DMS153 (cell line): ENCODE results near the gene TRIP13.
"Not testable (repeated sequence)": the region's sequence is repeated elsewhere in the genome, so short reads cannot be mapped to it uniquely, and the experiment has no call there.

ENCODE experiments used
- DNase-seq: peaks from one replicate; lab custom pipeline; 2025; lab: John Stamatoyannopoulos, UW

The TRIP13 gene

GRCh38 chr5:892394-893136 lies at the start of gene TRIP13, which contains the start of gene BRD9:
TSS of gene TRIP13 (plus strand) at chr5:892884. CDS start at chr5:892999, 115 bp downstream.
TSS of gene BRD9 (minus strand) at chr5:892801. CDS start at chr5:892657, 144 bp downstream.
- peak; percentile 58 for DNase-seq

GRCh38 chr5:843371-843770 lies 49.3 kb upstream of the TRIP13 start:
- not testable (repeated sequence) for DNase-seq

- not testable (repeated sequence) for DNase-seq
Measured at GRCh38 chr5:843926-844325, 48.8 kb upstream of the TRIP13 start.

- not testable (repeated sequence) for DNase-seq
Measured at GRCh38 chr5:844426-844825, 48.3 kb upstream of the TRIP13 start.

GRCh38 chr5:845031-845675 lies 47.5 kb upstream of the TRIP13 start:
- DNase-seq: not testable (repeated sequence)

- not testable (repeated sequence) for DNase-seq
Measured at GRCh38 chr5:845676-846601, 46.7 kb upstream of the TRIP13 start.

GRCh38 chr5:846602-847091 lies 46.0 kb upstream of the TRIP13 start:
- DNase-seq: not testable (repeated sequence)

GRCh38 chr5:847212-847611 lies 45.5 kb upstream of the TRIP13 start:
- not testable (repeated sequence) for DNase-seq

- not testable (repeated sequence) for DNase-seq
Measured at GRCh38 chr5:847736-848135, 44.9 kb upstream of the TRIP13 start.

- DNase-seq: no peak
Measured at GRCh38 chr5:848671-849111, 44.0 kb upstream of the TRIP13 start.

- DNase-seq: no peak
Measured at GRCh38 chr5:849651-850301, 42.9 kb upstream of the TRIP13 start.

GRCh38 chr5:850511-851006 lies 42.1 kb upstream of the TRIP13 start, which contains the start of gene ZDHHC11:
TSS of gene ZDHHC11 (minus strand) at chr5:850986. CDS start at chr5:850602, 384 bp downstream.
- DNase-seq: peak; percentile 54

GRCh38 chr5:851076-851475 lies 41.6 kb upstream of the TRIP13 start:
- DNase-seq: no peak

- DNase-seq: no peak
Measured at GRCh38 chr5:851553-851952, 41.1 kb upstream of the TRIP13 start.

- no peak for DNase-seq
Measured at GRCh38 chr5:852018-852417, 40.7 kb upstream of the TRIP13 start.

- no peak for DNase-seq
Measured at GRCh38 chr5:852431-853401, 40.0 kb upstream of the TRIP13 start.

GRCh38 chr5:853416-854090 lies 39.1 kb upstream of the TRIP13 start:
- not testable (repeated sequence) for DNase-seq

- DNase-seq: no peak
Measured at GRCh38 chr5:854217-854616, 38.5 kb upstream of the TRIP13 start.
